HepG2 (cell line): Measurements from ENCODE around the gene SEC24B. TPM values are rescaled to one million over a fixed set of nuclear protein-coding genes. Genes with fewer than 3 reads are reported as not detected.

ENCODE experiments used
- ATAC-seq: fragments of 200-7000 bp; cut with Tn5 transposase; 3 replicates; pipeline ENCODE4 v1.9.1; 2020; ENCODE audit warnings: mild to moderate bottlenecking, moderate library complexity
- BruUV-seq: library from RNA; stranded (reverse); fragments of 400-500 nt; replicated peaks from 2 replicates; lab custom pipeline; 2021; lab: Mats Ljungman, UMichigan
- CTCF ChIA-PET: fragments of 300-600 bp; formaldehyde crosslinking; extraction: SDS; loops from one replicate; lab custom pipeline; 2021; ENCODE audit warnings: low total read pairs, inconsistent platforms, low intra/inter-chr PET ratio; lab: Yijun Ruan, JAX
- POLR2A ChIA-PET: fragments of 350-600 bp; sonication (Branson Sonifier 250); formaldehyde crosslinking; loops from one replicate; lab custom pipeline; 2020; ENCODE audit warnings: antibody characterized with exemption, inconsistent platforms; lab: Yijun Ruan, JAX
- DNase-seq: peaks from one replicate; pipeline ENCODE4 v3.0.0-alpha.2; 2015; ENCODE audit warnings: low spot score
- FAIRE-seq: peaks from 3 replicates; lab custom pipeline; 2011; peaks lifted over from hg19 to GRCh38; lab: Jason Lieb, UNC
- H2AFZ ChIP-seq: one replicate; pipeline ENCODE4 v1.6.1; 2011; ENCODE audit warnings: low read length, inconsistent platforms
- H3K27ac ChIP-seq: fragments of 300-600 bp; 3 replicates; pipeline ENCODE4 v1.8.0; 2011; ENCODE audit warnings: mixed run types, mild to moderate bottlenecking, mixed read lengths, low read length, inconsistent platforms; ENCODE audit not compliant: insufficient read depth; ENCODE audit errors: extremely low read length
- H3K27me3 ChIP-seq, 2 experiments: fragments of 200-600 bp in 1 of 2; 2 replicates in 1 of 2; 3 replicates in 1 of 2; pipeline versions ENCODE4 v1.6.0 to v1.8.0; 2011; ENCODE audit warnings: low read length in 2 of 2, mild to moderate bottlenecking in 2 of 2, moderate library complexity in 2 of 2, inconsistent platforms in 1 of 2; ENCODE audit not compliant: insufficient read depth in 2 of 2, control insufficient read depth in 1 of 2
- H3K36me3 ChIP-seq, 2 experiments: fragments of 200-600 bp in 1 of 2; replicated peaks in 1 of 2; 2 replicates in 1 of 2; 3 replicates in 1 of 2; pipeline versions ENCODE4 v1.5.1 to v1.8.0; 2011; ENCODE audit warnings: low read length in 2 of 2, inconsistent platforms in 1 of 2; ENCODE audit not compliant: insufficient read depth in 2 of 2, control insufficient read depth in 1 of 2
- H3K4me1 ChIP-seq: 2 replicates; pipeline ENCODE4 v1.5.1; 2012; ENCODE audit warnings: low read length, inconsistent platforms; ENCODE audit not compliant: insufficient read depth
- H3K4me2 ChIP-seq: 2 replicates; pipeline ENCODE4 v1.6.0; 2011; ENCODE audit warnings: low read depth, low read length, inconsistent platforms
- H3K4me3 ChIP-seq, 3 experiments: fragments of 200-600 bp in 1 of 3; sonication (generic), shearing (Covaris generic) in 1 of 3; replicated peaks in 1 of 3; 2 replicates each; pipeline ENCODE4 v1.5.1; 2011 to 2016; ENCODE audit warnings: low read length in 3 of 3, inconsistent platforms in 2 of 3, low read depth in 2 of 3, mild to moderate bottlenecking in 2 of 3, control low read depth in 1 of 3, mixed read lengths in 1 of 3; ENCODE audit not compliant: insufficient read depth in 1 of 3
- H3K79me2 ChIP-seq: one replicate; pipeline ENCODE4 v1.6.1; 2011; ENCODE audit warnings: low read length, inconsistent platforms; ENCODE audit not compliant: insufficient read depth
- H3K9ac ChIP-seq: 2 replicates; pipeline ENCODE4 v1.6.0; 2011; ENCODE audit warnings: mild to moderate bottlenecking, low read depth, low read length, inconsistent platforms; ENCODE audit not compliant: insufficient read depth
- H3K9me3 ChIP-seq: 2 replicates; pipeline ENCODE4 v1.5.1; 2012; ENCODE audit warnings: mild to moderate bottlenecking, low read length
- H4K20me1 ChIP-seq: 2 replicates; pipeline ENCODE4 v1.6.0; 2011; ENCODE audit warnings: inconsistent platforms, mild to moderate bottlenecking, low read length, moderate library complexity; ENCODE audit not compliant: insufficient read depth
- ADNP ChIP-seq: sonication (generic); formaldehyde crosslinking; IDR thresholded peaks from 2 replicates; pipeline ENCODE4 v1.4.0; 2020; ENCODE audit warnings: missing genetic modification reagents
- ARNT2 ChIP-seq: sonication (generic); formaldehyde crosslinking; IDR thresholded peaks from 2 replicates; pipeline ENCODE4 v1.8.0; 2022; ENCODE audit warnings: mild to moderate bottlenecking, low read depth, missing genetic modification reagents, moderate library complexity
- MIXL1 ChIP-seq: IDR thresholded peaks from 2 replicates; pipeline ENCODE4 v1.6.1; 2016
- NFIC ChIP-seq: IDR thresholded peaks from 2 replicates; pipeline ENCODE4 v1.6.1; 2012; ENCODE audit warnings: mild to moderate bottlenecking, low read length, inconsistent platforms
- PITX1 ChIP-seq: sonication (generic); formaldehyde crosslinking; IDR thresholded peaks from 2 replicates; pipeline ENCODE4 v1.5.1; 2020; ENCODE audit warnings: mild to moderate bottlenecking, missing genetic modification reagents
- POLR2AphosphoS5 ChIP-seq: IDR thresholded peaks from 2 replicates; pipeline ENCODE4 v1.6.1; 2012; ENCODE audit warnings: low read depth, low read length
- SIN3B ChIP-seq: fragments of 150-350 bp; IDR thresholded peaks from 2 replicates; pipeline ENCODE4 v1.6.1; 2014; ENCODE audit warnings: low read length
- ZEB1 ChIP-seq: IDR thresholded peaks from 2 replicates; pipeline ENCODE4 v1.6.1; 2012; ENCODE audit warnings: mild to moderate bottlenecking, low read depth, inconsistent platforms; ENCODE audit not compliant: insufficient replicate concordance
- ZMAT3 ChIP-seq: sonication (generic); formaldehyde crosslinking; conservative IDR thresholded peaks from 2 replicates; pipeline ENCODE4 v1.7.0; 2021; ENCODE audit warnings: missing genetic modification reagents
- ZNF10 ChIP-seq: sonication (generic); formaldehyde crosslinking; IDR thresholded peaks from 2 replicates; pipeline ENCODE4 v1.4.0; 2020; ENCODE audit warnings: mild to moderate bottlenecking, low read depth, missing genetic modification reagents, borderline replicate concordance
- ZNF629 ChIP-seq: sonication (generic); formaldehyde crosslinking; conservative IDR thresholded peaks from 2 replicates; pipeline ENCODE4 v1.5.0; 2020; ENCODE audit warnings: missing genetic modification reagents
- WGBS: methylation state at CpG from one replicate; pipeline ENCODE4 v1.1.6; 2017; ENCODE audit warnings: low lambda C conversion rate; 5-methylcytosine and 5-hydroxymethylcytosine counted together
- in situ Hi-C: cut with HindIII; loops from 2 replicates; pipeline ENCODE4 v1.10.0; 2017; ENCODE audit warnings: low pct_unique_long_range_greater_than_20kb; ENCODE audit not compliant: extremely low pct_ligation_motif_present
- intact Hi-C: fragments of 100-400 bp; cut with micrococcal nuclease; formaldehyde crosslinking; loops from one replicate; pipeline ENCODE4 v1.10.0; 2022; ENCODE audit not compliant: unreplicated experiment
- polyA plus RNA-seq, 8 experiments: library from polyadenylated mRNA; depleted of rRNA in 3 of 8; stranded (reverse) in 7 of 8; unstranded in 1 of 8; fragments of >200 nt; fragmentation: Illumina TruSeq in 4 of 8; extraction: Trizol in 4 of 8; gene quantifications; 2 replicates each; pipeline versions ENCODE4 v1.2.1 to v1.2.3, GENCODE V29; 2011 to 2016; ENCODE audit warnings: low read depth in 4 of 8, missing spikeins in 1 of 8, mixed read lengths in 1 of 8; ENCODE audit not compliant: insufficient read depth in 1 of 8
- total RNA-seq, 5 experiments: library from RNA; depleted of rRNA; stranded (reverse); fragments of >200 nt; fragmentation: Illumina TruSeq; extraction: Trizol; gene quantifications; 2 replicates each; pipeline ENCODE4 v1.2.3, GENCODE V29; 2016; ENCODE audit warnings: low read depth in 1 of 5
- TF ChIP-seq, protein P1 (sequence below): IDR thresholded peaks from 2 replicates; pipeline ENCODE4 v1.6.1; 2016; ENCODE audit warnings: low read depth
- TF ChIP-seq, protein P2 (sequence below): sonication (generic); formaldehyde crosslinking; conservative IDR thresholded peaks from 2 replicates; pipeline ENCODE4 v1.4.0; 2020; ENCODE audit warnings: mild to moderate bottlenecking, missing genetic modification reagents, moderate library complexity
- TF ChIP-seq, protein P3 (sequence below): sonication (generic); formaldehyde crosslinking; IDR thresholded peaks from 2 replicates; pipeline ENCODE4 v1.8.0; 2022; ENCODE audit warnings: mild to moderate bottlenecking, missing genetic modification reagents, borderline replicate concordance

Gene SEC24B
- total and polyA plus RNA-seq, 2 of the 13 experiments (the other 11 are each of a cell fraction or from before 2014, with no cell fraction given) = 14.6 to 39.0 TPM

DNA sequence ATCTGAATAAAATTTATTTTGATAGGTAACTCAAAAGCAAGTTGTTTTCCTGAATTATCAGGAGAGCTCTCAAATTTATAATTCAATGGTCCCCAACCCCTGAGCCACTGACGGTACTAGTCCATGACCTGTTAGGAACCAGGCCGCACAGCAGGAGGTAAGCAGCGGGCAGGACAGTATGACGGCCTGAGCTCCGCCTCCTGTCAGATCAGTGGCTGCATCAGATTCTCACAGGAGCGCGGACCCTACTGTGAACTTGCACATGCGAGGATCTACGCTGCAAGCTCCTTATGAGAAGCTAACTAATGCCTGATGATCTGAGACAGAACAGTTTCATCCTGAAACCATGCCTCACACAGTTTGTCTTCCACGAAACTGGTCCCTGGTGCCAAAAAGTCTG, 37.9 kb upstream of the SEC24B start:
- intact Hi-C loops = no loop called here
- Histone ChIP-seq H3K4me1 (no peaks in the 10 kb centered on the region), H3K79me2 (no peaks in the 10 kb centered on the region), H4K20me1 (no peaks in the 10 kb centered on the region), H3K4me2 (no peak overlapping the region), H3K27me3 (peaks cover 0 to 4% of the 10 kb centered on the region in 2 experiments; a peak in 2 of 5 replicates), H3K36me3 (no peaks in the 10 kb centered on the region), H3K9ac (no peak overlapping the region), H3K9me3 (no peaks in the 10 kb centered on the region), H3K27ac (no peak overlapping the region), H2AFZ (no peak overlapping the region), H3K4me3 (no peak overlapping the region)
- 41% methylated on average over 10 of the region's 10 CpGs for WGBS
- CTCF ChIA-PET = no interaction called here
- no peak for DNase-seq
- POLR2A ChIA-PET = no interaction called here
- no peak for FAIRE-seq
- no peak for ATAC-seq
- no TSS peak for BruUV-seq
- TF ChIP-seq SIN3B (no peak), ZNF629 (CRISPR knock-in tag) (no peak)
- TF ChIP-seq, protein P1, sequence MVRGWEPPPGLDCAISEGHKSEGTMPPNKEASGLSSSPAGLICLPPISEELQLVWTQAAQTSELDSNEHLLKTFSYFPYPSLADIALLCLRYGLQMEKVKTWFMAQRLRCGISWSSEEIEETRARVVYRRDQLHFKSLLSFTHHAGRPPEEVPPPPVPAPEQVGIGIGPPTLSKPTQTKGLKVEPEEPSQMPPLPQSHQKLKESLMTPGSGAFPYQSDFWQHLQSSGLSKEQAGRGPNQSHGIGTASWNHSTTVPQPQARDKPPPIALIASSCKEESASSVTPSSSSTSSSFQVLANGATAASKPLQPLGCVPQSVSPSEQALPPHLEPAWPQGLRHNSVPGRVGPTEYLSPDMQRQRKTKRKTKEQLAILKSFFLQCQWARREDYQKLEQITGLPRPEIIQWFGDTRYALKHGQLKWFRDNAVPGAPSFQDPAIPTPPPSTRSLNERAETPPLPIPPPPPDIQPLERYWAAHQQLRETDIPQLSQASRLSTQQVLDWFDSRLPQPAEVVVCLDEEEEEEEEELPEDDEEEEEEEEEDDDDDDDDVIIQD (CRISPR knock-in tag) = no peak
- in situ Hi-C loops = no loop called here

DNA sequence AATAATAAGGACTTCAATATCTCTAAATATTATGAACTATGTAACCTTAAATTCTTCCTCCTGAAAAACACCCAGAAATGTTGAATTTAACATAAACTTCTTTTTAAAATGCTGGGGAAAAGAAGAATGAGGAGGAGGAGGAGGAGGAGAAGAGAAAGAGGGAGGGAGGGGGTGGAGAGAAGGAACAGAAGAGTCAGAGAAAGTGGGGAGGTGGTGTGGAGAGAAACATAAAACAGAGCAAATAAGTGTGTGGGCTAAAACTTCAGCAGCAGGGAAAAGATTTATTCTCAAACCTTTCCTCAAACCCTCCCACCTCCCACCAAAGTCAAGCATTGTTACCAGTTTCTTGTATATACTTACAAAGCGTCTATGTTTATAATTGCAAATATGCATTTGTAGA, 34.7 kb upstream of the SEC24B start:
- intact Hi-C loops (no loop called here), in situ Hi-C loops (no loop called here)
- no peaks in the 10 kb centered on the region for H3K9me3 ChIP-seq
- peaks cover 0 to 6% of the 10 kb centered on the region in 2 experiments; a peak in 2 of 5 replicates for H3K27me3 ChIP-seq
- no peak for FAIRE-seq
- no TSS peak for BruUV-seq
- ATAC-seq = no peak
- H2AFZ ChIP-seq = no peak overlapping the region
- no peak overlapping the region for H3K4me3 ChIP-seq
- no peak overlapping the region for H3K4me2 ChIP-seq
- no peak for DNase-seq
- POLR2A ChIA-PET = no interaction called here
- H3K27ac ChIP-seq = no peak overlapping the region
- H3K9ac ChIP-seq = no peak overlapping the region
- 43% methylated on average over 1 of the region's 1 CpG for WGBS
- CTCF ChIA-PET = no interaction called here
- no peaks in the 10 kb centered on the region for H3K4me1 ChIP-seq
- H3K79me2 ChIP-seq = no peaks in the 10 kb centered on the region
- no peaks in the 10 kb centered on the region for H4K20me1 ChIP-seq
- H3K36me3 ChIP-seq = no peaks in the 10 kb centered on the region
- TF ChIP-seq, protein P2, sequence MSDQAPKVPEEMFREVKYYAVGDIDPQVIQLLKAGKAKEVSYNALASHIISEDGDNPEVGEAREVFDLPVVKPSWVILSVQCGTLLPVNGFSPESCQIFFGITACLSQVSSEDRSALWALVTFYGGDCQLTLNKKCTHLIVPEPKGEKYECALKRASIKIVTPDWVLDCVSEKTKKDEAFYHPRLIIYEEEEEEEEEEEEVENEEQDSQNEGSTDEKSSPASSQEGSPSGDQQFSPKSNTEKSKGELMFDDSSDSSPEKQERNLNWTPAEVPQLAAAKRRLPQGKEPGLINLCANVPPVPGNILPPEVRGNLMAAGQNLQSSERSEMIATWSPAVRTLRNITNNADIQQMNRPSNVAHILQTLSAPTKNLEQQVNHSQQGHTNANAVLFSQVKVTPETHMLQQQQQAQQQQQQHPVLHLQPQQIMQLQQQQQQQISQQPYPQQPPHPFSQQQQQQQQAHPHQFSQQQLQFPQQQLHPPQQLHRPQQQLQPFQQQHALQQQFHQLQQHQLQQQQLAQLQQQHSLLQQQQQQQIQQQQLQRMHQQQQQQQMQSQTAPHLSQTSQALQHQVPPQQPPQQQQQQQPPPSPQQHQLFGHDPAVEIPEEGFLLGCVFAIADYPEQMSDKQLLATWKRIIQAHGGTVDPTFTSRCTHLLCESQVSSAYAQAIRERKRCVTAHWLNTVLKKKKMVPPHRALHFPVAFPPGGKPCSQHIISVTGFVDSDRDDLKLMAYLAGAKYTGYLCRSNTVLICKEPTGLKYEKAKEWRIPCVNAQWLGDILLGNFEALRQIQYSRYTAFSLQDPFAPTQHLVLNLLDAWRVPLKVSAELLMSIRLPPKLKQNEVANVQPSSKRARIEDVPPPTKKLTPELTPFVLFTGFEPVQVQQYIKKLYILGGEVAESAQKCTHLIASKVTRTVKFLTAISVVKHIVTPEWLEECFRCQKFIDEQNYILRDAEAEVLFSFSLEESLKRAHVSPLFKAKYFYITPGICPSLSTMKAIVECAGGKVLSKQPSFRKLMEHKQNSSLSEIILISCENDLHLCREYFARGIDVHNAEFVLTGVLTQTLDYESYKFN (CRISPR knock-in tag) = no peak
- TF ChIP-seq PITX1 (CRISPR knock-in tag) = no peak
- no peak for TF ChIP-seq ARNT2 (CRISPR knock-in tag)
- TF ChIP-seq ZNF10 (CRISPR knock-in tag) = no peak
- TF ChIP-seq, protein P3, sequence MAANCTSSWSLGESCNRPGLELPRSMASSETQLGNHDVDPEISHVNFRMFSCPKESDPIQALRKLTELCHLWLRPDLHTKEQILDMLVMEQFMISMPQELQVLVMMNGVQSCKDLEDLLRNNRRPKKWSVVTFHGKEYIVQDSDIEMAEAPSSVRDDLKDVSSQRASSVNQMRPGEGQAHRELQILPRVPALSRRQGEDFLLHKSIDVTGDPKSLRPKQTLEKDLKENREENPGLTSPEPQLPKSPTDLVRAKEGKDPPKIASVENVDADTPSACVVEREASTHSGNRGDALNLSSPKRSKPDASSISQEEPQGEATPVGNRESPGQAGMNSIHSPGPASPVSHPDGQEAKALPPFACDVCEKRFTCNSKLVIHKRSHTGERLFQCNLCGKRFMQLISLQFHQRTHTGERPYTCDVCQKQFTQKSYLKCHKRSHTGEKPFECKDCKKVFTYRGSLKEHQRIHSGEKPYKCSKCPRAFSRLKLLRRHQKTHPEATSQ (CRISPR knock-in tag) = no peak
- TF ChIP-seq POLR2AphosphoS5 = no peak
- no peak for TF ChIP-seq ADNP (CRISPR knock-in tag)
- no peak for TF ChIP-seq ZEB1
- TF ChIP-seq MIXL1 = no peak
- no peak for TF ChIP-seq ZMAT3
- no peak for TF ChIP-seq NFIC
